Colonic mucosa (tissue), 4 donors: Measurements from ENCODE around the gene RHBDD1. TPM values are rescaled to one million over a fixed set of nuclear protein-coding genes. Genes with fewer than 3 reads are reported as not detected.

Experiments used
- DNase-seq: peaks from one replicate; pipeline ENCODE4 v3.0.0-alpha.2; 2020
- H3K27ac ChIP-seq: fragments of 200-600 bp; one replicate; pipeline ENCODE4 v1.8.0; 2021
- H3K27me3 ChIP-seq: fragments of 200-600 bp; one replicate; pipeline ENCODE4 v1.8.0; 2021
- H3K36me3 ChIP-seq: fragments of 200-600 bp; one replicate; pipeline ENCODE4 v1.8.0; 2021
- H3K4me1 ChIP-seq: fragments of 200-600 bp; one replicate; pipeline ENCODE4 v1.8.0; 2021; ENCODE audit warnings: mild to moderate bottlenecking
- H3K4me3 ChIP-seq: fragments of 200-600 bp; one replicate; pipeline ENCODE4 v1.8.0; 2021
- H3K9ac ChIP-seq, 2 donors: one replicate each; pipeline ENCODE4 v1.7.0; 2013; ENCODE audit warnings: control low read depth in 2 of 2, low read depth in 2 of 2, low read length in 2 of 2
- H3K9me3 ChIP-seq: fragments of 200-600 bp; one replicate; pipeline ENCODE4 v1.8.0; 2021
- intact Hi-C: fragments of 100-400 bp; cut with DNase I; formaldehyde crosslinking; loops from one replicate; pipeline ENCODE4 v1.14.1; 2022
- total RNA-seq, 2 donors: library from RNA; stranded (reverse); fragmentation: NEBNext Ultra II Directional in 1 of 2; extraction: Animal tissue kit (Norgen Biotek cat#: 25700) in 1 of 2; gene quantifications; one replicate each; pipeline ENCODE4 v1.2.1, GENCODE V29; 2021
- TF ChIP-seq, protein P1 (sequence below): fragments of 200-600 bp; IDR thresholded peaks from one replicate; pipeline ENCODE4 v1.8.0; 2022; ENCODE audit warnings: antibody characterized with exemption, mild to moderate bottlenecking
- donor health status: healthy.
- donor health status: DM: no; HTN: no; CAD: no.
- donor health status: DM: no; HTN: no; CAD: no.

The RHBDD1 gene
- total RNA-seq, 2 donors from 2014 or later = 29.9 to 31.7 TPM

- H3K9ac ChIP-seq = no peak overlapping the region
- TF ChIP-seq, protein P1, sequence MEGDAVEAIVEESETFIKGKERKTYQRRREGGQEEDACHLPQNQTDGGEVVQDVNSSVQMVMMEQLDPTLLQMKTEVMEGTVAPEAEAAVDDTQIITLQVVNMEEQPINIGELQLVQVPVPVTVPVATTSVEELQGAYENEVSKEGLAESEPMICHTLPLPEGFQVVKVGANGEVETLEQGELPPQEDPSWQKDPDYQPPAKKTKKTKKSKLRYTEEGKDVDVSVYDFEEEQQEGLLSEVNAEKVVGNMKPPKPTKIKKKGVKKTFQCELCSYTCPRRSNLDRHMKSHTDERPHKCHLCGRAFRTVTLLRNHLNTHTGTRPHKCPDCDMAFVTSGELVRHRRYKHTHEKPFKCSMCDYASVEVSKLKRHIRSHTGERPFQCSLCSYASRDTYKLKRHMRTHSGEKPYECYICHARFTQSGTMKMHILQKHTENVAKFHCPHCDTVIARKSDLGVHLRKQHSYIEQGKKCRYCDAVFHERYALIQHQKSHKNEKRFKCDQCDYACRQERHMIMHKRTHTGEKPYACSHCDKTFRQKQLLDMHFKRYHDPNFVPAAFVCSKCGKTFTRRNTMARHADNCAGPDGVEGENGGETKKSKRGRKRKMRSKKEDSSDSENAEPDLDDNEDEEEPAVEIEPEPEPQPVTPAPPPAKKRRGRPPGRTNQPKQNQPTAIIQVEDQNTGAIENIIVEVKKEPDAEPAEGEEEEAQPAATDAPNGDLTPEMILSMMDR = no peak
- intact Hi-C loops = no loop called here
- DNase-seq = no peak
- H3K4me1 ChIP-seq = no peaks in the 10 kb centered on the region
- H3K4me3 ChIP-seq = no peak overlapping the region
- no peaks in the 10 kb centered on the region for H3K36me3 ChIP-seq
- H3K27ac ChIP-seq = no peak overlapping the region
- no peaks in the 10 kb centered on the region for H3K9me3 ChIP-seq
- H3K27me3 ChIP-seq = no peaks in the 10 kb centered on the region
Measured at GRCh38 chr2:226973816-226974215, 138.0 kb downstream of the RHBDD1 start.

- TF ChIP-seq, protein P1 = no peak
- intact Hi-C loops = no loop called here
- Histone ChIP-seq H3K27ac (no peak overlapping the region), H3K27me3 (no peaks in the 10 kb centered on the region), H3K4me3 (no peak overlapping the region), H3K4me1 (no peaks in the 10 kb centered on the region), H3K9ac (no peak overlapping the region), H3K36me3 (no peaks in the 10 kb centered on the region), H3K9me3 (no peaks in the 10 kb centered on the region)
- DNase-seq = no peak
Measured at GRCh38 chr2:226977775-226978190, 141.9 kb downstream of the RHBDD1 start.

- no peak for DNase-seq
- H3K4me1 ChIP-seq = no peaks in the 10 kb centered on the region
- H3K4me3 ChIP-seq = no peak overlapping the region
- no peaks in the 10 kb centered on the region for H3K9me3 ChIP-seq
- TF ChIP-seq, protein P1 = no peak
- no peak overlapping the region for H3K9ac ChIP-seq
- no peaks in the 10 kb centered on the region for H3K36me3 ChIP-seq
- no peak overlapping the region for H3K27ac ChIP-seq
- H3K27me3 ChIP-seq = no peaks in the 10 kb centered on the region
- intact Hi-C loops = no loop called here
Measured at GRCh38 chr2:226978300-226978699, 142.4 kb downstream of the RHBDD1 start.

DNA sequence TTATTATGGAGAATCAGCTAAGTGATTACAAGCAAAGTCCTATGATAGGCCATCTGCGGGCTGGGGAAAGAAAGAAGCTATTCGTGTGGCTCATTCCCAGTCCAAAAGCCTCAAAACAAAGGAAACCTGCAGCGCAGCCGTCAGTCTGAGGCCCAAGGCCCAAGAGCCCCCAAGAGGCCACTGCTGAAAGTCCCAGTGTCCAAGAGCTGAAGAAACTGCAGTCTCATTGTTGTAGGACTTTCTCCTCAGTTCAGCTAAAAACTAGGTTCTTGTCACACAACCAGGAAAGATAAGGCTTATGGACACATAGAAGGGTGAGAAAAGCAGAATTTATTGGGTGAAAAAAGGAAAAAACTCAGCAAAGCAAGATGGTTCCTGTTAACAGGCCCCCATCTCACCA lies 143.2 kb downstream of the RHBDD1 start:
- no peak overlapping the region for H3K4me3 ChIP-seq
- H3K36me3 ChIP-seq = no peaks in the 10 kb centered on the region
- no peak overlapping the region for H3K27ac ChIP-seq
- no peaks in the 10 kb centered on the region for H3K9me3 ChIP-seq
- TF ChIP-seq, protein P1 = no peak
- no peaks in the 10 kb centered on the region for H3K4me1 ChIP-seq
- H3K27me3 ChIP-seq = no peaks in the 10 kb centered on the region
- DNase-seq = no peak
- H3K9ac ChIP-seq = no peak overlapping the region
- intact Hi-C loops = no loop called here

GRCh38 chr2:226981791-226982326 lies 146.0 kb downstream of the RHBDD1 start:
- H3K9ac ChIP-seq = no peak overlapping the region
- no peaks in the 10 kb centered on the region for H3K36me3 ChIP-seq
- no peak overlapping the region for H3K27ac ChIP-seq
- TF ChIP-seq, protein P1 = no peak
- intact Hi-C loops = loop anchor here (5.0 kb wide), 2 partner anchors 155 to 175 kb away; no protein-coding TSS in a partner anchor
- H3K4me3 ChIP-seq = no peak overlapping the region
- no peaks in the 10 kb centered on the region for H3K9me3 ChIP-seq
- no peaks in the 10 kb centered on the region for H3K4me1 ChIP-seq
- DNase-seq = no peak
- H3K27me3 ChIP-seq = no peaks in the 10 kb centered on the region
